GM11168 (cell line): ENCODE results near the gene OBSCN.

Source experiments
- in situ Hi-C: fragments of 300-500 bp; cut with MboI; formaldehyde crosslinking; loops from one replicate; pipeline ENCODE4 v1.12.0; 2022; ENCODE audit warnings: low sequenced_read_pairs; ENCODE audit not compliant: unreplicated experiment

Gene OBSCN

GRCh38 chr1:228392111-228392936, 184.5 kb downstream of the OBSCN start:
- in situ Hi-C loops = no loop called here

- in situ Hi-C loops = no loop called here
These were observed 185.4 kb downstream of the OBSCN start for GRCh38 chr1:228393268-228393701.

DNA sequence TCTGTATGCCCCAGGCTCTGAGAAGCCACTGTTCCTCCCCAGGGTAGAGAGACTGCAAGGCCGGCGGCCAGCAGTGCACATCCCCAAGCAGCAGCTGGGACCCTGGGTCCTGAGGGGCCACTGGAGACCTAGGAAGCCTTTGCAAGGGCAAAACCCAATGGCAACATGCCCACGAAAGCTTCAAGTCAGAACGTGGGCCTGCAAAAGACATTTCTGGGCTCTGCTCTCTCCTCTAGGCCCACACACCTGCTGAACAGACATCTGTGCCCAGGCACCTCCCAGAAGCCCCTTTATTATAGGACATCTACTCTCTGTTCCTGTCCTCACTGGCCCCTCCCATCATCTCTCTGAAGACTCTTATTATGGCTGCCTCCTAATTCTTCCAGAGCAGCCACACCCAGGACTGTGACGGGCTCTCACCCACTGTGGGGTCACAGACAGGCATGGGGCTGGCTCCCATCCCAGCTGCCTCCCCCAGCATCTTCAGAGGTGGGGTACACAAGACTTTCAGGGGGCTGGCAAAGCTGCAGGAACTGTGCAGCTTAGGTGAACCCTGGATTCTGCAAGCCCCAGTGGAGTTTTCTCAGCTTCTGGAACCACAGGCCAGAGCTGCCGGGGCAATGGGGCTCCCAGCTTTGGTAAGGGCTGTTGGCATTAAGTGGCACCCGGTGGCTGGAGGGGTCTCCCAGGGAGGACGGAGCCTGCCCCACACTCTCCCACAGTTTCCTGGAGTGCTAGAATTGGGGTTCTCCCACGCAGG, 186.1 kb downstream of the OBSCN start:
- in situ Hi-C loops = no loop called here

DNA sequence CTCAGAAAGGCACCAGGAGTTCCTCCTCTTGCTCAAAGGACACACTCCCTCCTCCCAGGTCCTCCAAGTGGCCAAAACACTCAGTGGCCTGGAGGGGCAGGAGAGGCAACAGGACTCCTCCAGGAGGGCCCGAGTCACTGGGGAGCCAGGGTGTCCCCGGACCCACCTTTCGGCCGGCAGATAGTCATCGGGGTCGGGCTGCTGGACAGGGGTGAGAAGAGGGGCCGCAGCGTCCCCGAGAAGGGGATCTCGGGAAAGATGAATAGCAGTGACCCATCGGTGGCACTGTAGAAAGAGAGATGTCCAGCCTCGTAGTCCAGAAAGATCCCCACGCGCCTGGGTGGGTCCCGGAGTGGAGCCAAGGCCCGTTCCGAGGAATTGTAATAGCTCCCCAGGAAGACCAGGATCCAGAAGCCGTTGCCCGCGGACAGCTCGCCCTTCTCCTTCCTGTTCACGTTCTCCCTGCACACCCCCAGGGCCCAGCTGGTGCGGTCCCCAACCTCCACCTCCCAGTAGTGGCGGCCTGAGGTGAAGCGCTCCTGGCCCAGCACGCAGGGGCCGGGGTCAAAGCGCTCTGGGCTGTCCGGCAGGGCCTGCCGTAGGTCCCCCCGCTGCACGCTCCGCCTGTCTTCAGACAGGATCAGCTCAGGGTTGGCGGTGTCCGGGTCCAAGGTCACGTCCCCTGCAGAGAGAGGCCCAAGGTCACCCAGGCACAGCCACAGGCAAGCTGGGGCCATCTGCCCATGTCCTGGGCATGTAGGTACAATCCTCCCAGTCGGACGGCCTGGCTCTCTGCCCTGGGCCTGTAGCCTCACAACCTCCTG, 186.9 kb downstream of the OBSCN start:
- in situ Hi-C loops = no loop called here

GRCh38 chr1:228396770-228397662, 189.2 kb downstream of the OBSCN start:
- in situ Hi-C loops = no loop called here

DNA sequence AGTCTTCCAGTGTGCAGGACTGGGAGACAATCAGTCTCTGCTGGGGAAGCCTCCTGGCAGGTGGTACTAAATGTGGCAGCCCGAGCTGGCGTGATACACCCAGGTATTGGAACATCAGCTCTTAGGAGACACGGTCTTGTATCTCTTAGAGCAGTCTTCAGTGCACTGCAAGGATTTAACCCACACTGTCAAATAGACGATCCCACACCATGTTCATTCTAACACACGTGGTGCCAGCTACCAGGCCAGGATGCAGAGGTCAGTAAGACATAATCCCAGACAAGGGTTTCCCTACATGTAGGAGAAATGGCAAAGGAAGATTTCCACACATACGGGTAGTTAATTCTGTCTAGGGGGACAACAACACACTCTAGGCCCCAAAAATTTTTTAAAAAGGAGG, 190.1 kb downstream of the OBSCN start:
- in situ Hi-C loops = no loop called here

GRCh38 chr1:228398741-228399461, 191.1 kb downstream of the OBSCN start:
- in situ Hi-C loops = no loop called here

GRCh38 chr1:228399531-228400236, 191.8 kb downstream of the OBSCN start:
- in situ Hi-C loops = no loop called here

DNA sequence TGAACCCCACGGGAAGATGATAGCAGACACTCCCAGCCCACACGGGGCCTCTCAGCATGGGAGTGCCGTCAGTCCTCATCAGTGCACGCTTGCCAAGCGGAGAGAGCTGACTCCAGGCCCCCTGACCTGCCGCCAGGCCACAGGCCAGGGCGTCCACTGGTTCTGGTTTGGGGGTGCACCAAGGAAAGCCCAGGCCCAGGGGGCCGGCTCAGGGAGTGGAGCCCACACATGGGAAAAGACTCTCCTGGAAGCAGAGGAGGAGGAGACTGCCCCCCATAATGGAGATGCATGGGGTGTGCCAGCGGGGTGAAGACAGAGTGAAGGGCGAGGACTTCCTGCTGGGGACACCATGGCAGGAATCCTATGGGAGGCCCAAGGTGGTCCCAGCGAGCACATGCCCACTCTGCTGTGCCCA, 192.4 kb downstream of the OBSCN start:
- in situ Hi-C loops = no loop called here

- in situ Hi-C loops = no loop called here
These were observed 193.0 kb downstream of the OBSCN start for GRCh38 chr1:228400692-228401454.

GRCh38 chr1:228401782-228402640, 194.2 kb downstream of the OBSCN start:
- in situ Hi-C loops = no loop called here

DNA sequence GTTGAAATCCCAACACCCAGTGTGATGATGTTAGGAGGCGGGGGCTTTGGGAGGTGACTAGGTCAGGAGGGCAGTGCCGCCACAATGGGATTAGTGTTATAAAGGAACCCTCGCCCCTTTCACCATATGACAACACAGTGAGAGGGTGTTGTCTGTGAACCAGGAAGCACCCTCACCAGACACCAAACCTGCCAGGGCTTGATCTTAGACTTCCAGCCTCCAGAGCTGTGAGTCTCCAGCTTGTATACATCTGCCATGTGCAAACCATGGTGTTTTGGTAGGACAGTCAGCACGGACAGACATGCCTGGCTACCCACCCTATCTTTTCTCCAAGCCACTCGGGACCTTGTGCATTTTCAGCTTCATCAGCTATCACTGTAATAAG, 194.8 kb downstream of the OBSCN start:
- in situ Hi-C loops = no loop called here

DNA sequence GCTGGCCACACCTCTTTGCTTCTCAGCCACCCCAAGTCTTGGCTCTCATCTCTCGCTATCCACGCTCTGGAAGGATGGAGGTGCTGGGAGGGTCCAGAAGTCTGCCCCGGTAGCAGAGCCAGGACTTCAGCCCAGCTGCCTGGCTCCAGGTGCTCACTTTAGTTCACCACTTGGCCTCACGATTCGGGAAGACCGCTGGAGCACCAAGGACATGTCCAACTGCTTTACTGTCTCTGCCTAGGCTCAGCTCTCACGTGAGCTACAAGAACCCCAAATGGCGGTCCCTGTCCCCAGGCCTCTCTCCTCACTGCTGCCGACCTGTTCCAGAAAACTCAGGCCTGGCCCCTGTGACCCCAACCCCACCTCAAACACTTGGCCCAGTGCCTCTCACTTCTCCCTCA, 195.4 kb downstream of the OBSCN start:
- in situ Hi-C loops = no loop called here

DNA sequence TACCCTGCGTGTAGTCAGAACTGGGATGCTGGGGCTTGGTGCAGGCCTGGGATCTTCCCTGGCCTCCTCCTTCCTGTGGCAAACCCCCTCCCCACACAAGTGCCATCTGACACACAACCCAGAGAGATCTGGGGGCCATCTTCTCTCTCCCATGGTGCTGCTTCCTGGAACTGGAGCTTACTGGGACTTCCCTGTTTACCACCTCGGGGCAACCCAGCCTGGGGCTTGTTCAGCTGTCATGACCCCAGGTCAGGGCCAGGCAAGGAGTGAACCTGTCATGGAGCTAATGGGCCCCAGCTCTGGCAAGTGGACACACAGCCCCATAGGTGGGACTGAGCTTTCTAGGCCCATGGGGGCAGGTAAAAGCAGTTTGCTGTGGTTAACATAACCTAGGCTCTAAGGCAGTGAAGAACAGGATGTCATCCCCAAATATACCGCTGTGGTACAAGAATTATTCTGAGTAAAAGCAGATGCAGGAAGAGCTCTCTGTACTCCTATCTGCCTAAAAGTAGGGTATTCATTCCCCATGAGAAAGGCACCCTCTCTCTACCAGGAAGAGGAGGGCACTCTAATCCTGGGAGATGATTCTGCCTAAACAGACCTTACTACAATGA, 196.4 kb downstream of the OBSCN start:
- in situ Hi-C loops = no loop called here

- in situ Hi-C loops = no loop called here
These were observed 197.5 kb downstream of the OBSCN start for GRCh38 chr1:228405200-228405978.

DNA sequence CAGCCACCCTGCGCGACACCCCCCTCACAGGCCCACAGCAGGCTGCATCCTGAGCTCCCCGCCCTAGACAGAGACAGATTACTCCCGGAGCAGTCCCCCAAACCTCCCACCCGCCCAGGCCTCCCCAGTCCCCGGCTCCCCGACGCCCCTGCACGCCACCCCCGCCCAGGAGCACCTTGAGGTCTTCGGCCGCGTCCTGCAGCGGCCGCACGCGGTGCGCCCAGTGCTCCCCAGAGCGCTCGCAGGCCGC, 198.1 kb downstream of the OBSCN start:
- in situ Hi-C loops = no loop called here
